22Rv1 (cell line): Measurements from ENCODE around the gene AZIN2.

Source experiments
- ZFX ChIP-seq: fragments of 450-650 bp; IDR thresholded peaks from 2 replicates; pipeline ENCODE4 v1.6.1; 2017; ENCODE audit warnings: antibody characterized with exemption, borderline replicate concordance
- TF ChIP-seq, protein P1 (sequence below): fragments of 450-650 bp; IDR thresholded peaks from 2 replicates; pipeline ENCODE4 v1.5.1; 2017; ENCODE audit warnings: mild to moderate bottlenecking

DNA sequence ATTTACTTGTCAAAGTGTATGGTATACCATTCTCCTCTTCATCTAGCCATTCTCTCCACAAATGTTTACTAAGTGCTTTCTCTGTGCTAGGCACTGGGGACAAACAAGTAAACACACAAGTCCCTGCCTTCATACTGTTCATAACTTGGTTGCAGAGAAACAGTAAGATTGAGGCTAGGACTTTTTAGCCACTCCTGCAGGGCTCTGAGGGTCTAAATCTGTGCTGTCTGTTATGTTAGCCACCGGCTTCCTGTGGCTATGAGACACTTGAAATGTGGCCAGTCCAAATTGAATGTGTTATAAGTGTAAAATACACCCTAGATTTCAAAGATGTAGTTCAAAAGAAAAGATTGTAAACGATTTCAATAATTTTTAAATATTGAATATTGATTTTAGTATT, 50.2 kb downstream of the AZIN2 start:
- TF ChIP-seq, protein P1, sequence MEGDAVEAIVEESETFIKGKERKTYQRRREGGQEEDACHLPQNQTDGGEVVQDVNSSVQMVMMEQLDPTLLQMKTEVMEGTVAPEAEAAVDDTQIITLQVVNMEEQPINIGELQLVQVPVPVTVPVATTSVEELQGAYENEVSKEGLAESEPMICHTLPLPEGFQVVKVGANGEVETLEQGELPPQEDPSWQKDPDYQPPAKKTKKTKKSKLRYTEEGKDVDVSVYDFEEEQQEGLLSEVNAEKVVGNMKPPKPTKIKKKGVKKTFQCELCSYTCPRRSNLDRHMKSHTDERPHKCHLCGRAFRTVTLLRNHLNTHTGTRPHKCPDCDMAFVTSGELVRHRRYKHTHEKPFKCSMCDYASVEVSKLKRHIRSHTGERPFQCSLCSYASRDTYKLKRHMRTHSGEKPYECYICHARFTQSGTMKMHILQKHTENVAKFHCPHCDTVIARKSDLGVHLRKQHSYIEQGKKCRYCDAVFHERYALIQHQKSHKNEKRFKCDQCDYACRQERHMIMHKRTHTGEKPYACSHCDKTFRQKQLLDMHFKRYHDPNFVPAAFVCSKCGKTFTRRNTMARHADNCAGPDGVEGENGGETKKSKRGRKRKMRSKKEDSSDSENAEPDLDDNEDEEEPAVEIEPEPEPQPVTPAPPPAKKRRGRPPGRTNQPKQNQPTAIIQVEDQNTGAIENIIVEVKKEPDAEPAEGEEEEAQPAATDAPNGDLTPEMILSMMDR, result no peak
- no peak for TF ChIP-seq ZFX
